CD4-positive, alpha-beta T cell (primary cell): Measurements from ENCODE around the gene F11R. TPM values are rescaled to one million over a fixed set of nuclear protein-coding genes. Genes with fewer than 3 reads are reported as not detected.
A peak's percentile ranks its signal among the peaks of the same experiment; 100 is the strongest.
"Not testable (repeated sequence)": the region's sequence is repeated elsewhere in the genome, so short reads cannot be mapped to it uniquely, and the experiment has no call there.

Source experiments
- ATAC-seq: fragments of 200-7000 bp; cut with Tn5 transposase; one replicate; pipeline ENCODE4 v1.10.0; 2022; ENCODE audit warnings: mild to moderate bottlenecking; ENCODE audit not compliant: poor library complexity
- CTCF ChIA-PET: fragments of 350-600 bp; sonication (Branson Sonifier 250); formaldehyde crosslinking; loops from one replicate; lab custom pipeline; 2021; ENCODE audit warnings: antibody characterized with exemption, inconsistent platforms; lab: Charles Lee
- POLR2A ChIA-PET: fragments of 350-600 bp; sonication (Branson Sonifier 250); formaldehyde crosslinking; loops from one replicate; lab custom pipeline; 2021; ENCODE audit warnings: antibody characterized with exemption, inconsistent platforms; lab: Charles Lee
- DNase-seq, 14 experiments: peaks; one replicate each; pipeline ENCODE4 v3.0.0-alpha.2; 2013 to 2020; ENCODE audit warnings: mixed read lengths in 2 of 14
- H3K27ac ChIP-seq, 2 donors: one replicate each; pipeline versions ENCODE4 v1.5.1 to v1.7.0; 2013; ENCODE audit warnings: low read length in 2 of 2, low read depth in 1 of 2, mild to moderate bottlenecking in 1 of 2
- H3K27me3 ChIP-seq, 2 experiments: 1 replicate in 1 of 2; 2 replicates in 1 of 2; pipeline versions ENCODE4 v1.6.1 to v1.7.0; 2013; ENCODE audit warnings: low read length in 2 of 2, control low read depth in 1 of 2, mild to moderate bottlenecking in 1 of 2, moderate library complexity in 1 of 2; ENCODE audit not compliant: insufficient read depth in 2 of 2, control insufficient read depth in 1 of 2
- H3K36me3 ChIP-seq: one replicate; pipeline ENCODE4 v1.6.1; 2013; ENCODE audit warnings: low read length, control low read depth; ENCODE audit not compliant: insufficient read depth
- H3K4me1 ChIP-seq: one replicate; pipeline ENCODE4 v1.6.1; 2013; ENCODE audit warnings: low read length, control low read depth; ENCODE audit not compliant: insufficient read depth
- H3K4me3 ChIP-seq: one replicate; pipeline ENCODE4 v1.5.1; 2013; ENCODE audit warnings: mild to moderate bottlenecking, low read length, moderate library complexity
- H3K9me3 ChIP-seq, 2 experiments: 1 replicate in 1 of 2; 2 replicates in 1 of 2; pipeline versions ENCODE4 v1.6.1 to v1.7.0; 2013; ENCODE audit warnings: low read length in 2 of 2, mild to moderate bottlenecking in 2 of 2, control low read depth in 1 of 2, moderate library complexity in 1 of 2; ENCODE audit not compliant: control insufficient read depth in 1 of 2, insufficient read depth in 1 of 2
- H3K27ac Mint-ChIP-seq: one replicate; pipeline ENCODE4 v1.8.0; 2020; ENCODE audit warnings: mixed read lengths
- H3K27me3 Mint-ChIP-seq: one replicate; pipeline ENCODE4 v1.8.0; 2021; ENCODE audit warnings: mixed read lengths
- H3K36me3 Mint-ChIP-seq: one replicate; pipeline ENCODE4 v1.8.0; 2021; ENCODE audit warnings: low read depth, mixed read lengths
- H3K4me1 Mint-ChIP-seq: one replicate; pipeline ENCODE4 v1.8.0; 2021; ENCODE audit warnings: low read depth, mixed read lengths
- H3K4me3 Mint-ChIP-seq: one replicate; pipeline ENCODE4 v1.8.0; 2020; ENCODE audit warnings: mild to moderate bottlenecking, mixed read lengths
- H3K9me3 Mint-ChIP-seq: one replicate; pipeline ENCODE4 v1.8.0; 2020; ENCODE audit warnings: mixed read lengths
- CTCF ChIP-seq: fragments of 200-600 bp; IDR thresholded peaks from one replicate; pipeline ENCODE4 v1.8.0; 2022; ENCODE audit warnings: antibody characterized with exemption, mild to moderate bottlenecking
- intact Hi-C, 2 experiments: fragments of 100-400 bp; cut with DNase I in 1 of 2; cut with micrococcal nuclease in 1 of 2; formaldehyde crosslinking; loops; one replicate each; pipeline versions ENCODE4 v1.15.1 to v1.9.0; 2023 to 2025; cut with DNase I, micrococcal nuclease
- total RNA-seq, 174 experiments: library from RNA in 2 of 174; stranded (reverse) in 2 of 174; gene quantifications; one replicate each; pipeline ENCODE4 v1.2.3 and lab custom pipeline; 2021 to 2026

Gene F11R
- total RNA-seq, 2 experiments from 2014 or later = 15.2 to 16.2 TPM

GRCh38 chr1:161022432-161022831, 1.5 kb upstream of the F11R start:
- H3K9me3 ChIP-seq, H3K27me3 ChIP-seq, ATAC-seq, H3K36me3 ChIP-seq, H3K27ac ChIP-seq, H3K36me3 Mint-ChIP-seq, H3K4me3 ChIP-seq, DNase-seq, H3K9me3 Mint-ChIP-seq, CTCF ChIA-PET, intact Hi-C loops, H3K27me3 Mint-ChIP-seq: not testable (repeated sequence)
- Mint-ChIP-seq H3K4me1 (peaks cover 25% of the 10 kb centered on the region), H3K4me3 (peak overlapping the region; percentile 20), H3K27ac (peak overlapping the region; percentile 81)
- POLR2A ChIA-PET = interaction anchor here (0.6 to 3.7 kb wide), 3 partner anchors 16 to 75 kb away, joined by 3 to 46 read pairs (median 6); partner anchors contain the start of gene TSTD1
- H3K4me1 ChIP-seq = peaks cover 19% of the 10 kb centered on the region

GRCh38 chr1:161021970-161022353, 1.0 kb upstream of the F11R start:
- DNase-seq = no peak
- no peaks in the 10 kb centered on the region for H3K27me3 Mint-ChIP-seq
- no peaks in the 10 kb centered on the region for H3K36me3 ChIP-seq
- no peak for TF ChIP-seq CTCF
- POLR2A ChIA-PET = interaction anchor here (0.6 to 3.7 kb wide), 11 partner anchors 10 to 277 kb away, joined by 3 to 46 read pairs (median 6); partner anchors contain the start of genes ARHGAP30, NDUFS2, NR1I3 and TSTD1
- H3K4me1 Mint-ChIP-seq = peaks cover 25% of the 10 kb centered on the region
- H3K36me3 Mint-ChIP-seq = no peaks in the 10 kb centered on the region
- ATAC-seq = no peak
- H3K9me3 Mint-ChIP-seq = no peaks in the 10 kb centered on the region
- CTCF ChIA-PET = interaction anchor here (1.7 kb wide), 2 partner anchors 20 to 25 kb away, joined by 8 to 10 read pairs; no protein-coding TSS in a partner anchor
- H3K27ac ChIP-seq = no peak overlapping the region
- peak overlapping the region; percentile 13 for H3K4me3 Mint-ChIP-seq
- H3K4me3 ChIP-seq = no peak overlapping the region
- no peaks in the 10 kb centered on the region for H3K9me3 ChIP-seq
- H3K4me1 ChIP-seq = peaks cover 19% of the 10 kb centered on the region
- intact Hi-C loops = loop anchor here (1.0 to 2.0 kb wide), 2 partner anchors 17 to 24 kb away; partner anchors contain the start of gene TSTD1 (in 1 of the 2)
- peak overlapping the region; percentile 81 for H3K27ac Mint-ChIP-seq
- no peaks in the 10 kb centered on the region for H3K27me3 ChIP-seq

- Histone ChIP-seq H3K9me3 (no peaks in the 10 kb centered on the region), H3K27me3 (no peaks in the 10 kb centered on the region), H3K27ac (no peak overlapping the region), H3K4me3 (peak overlapping the region; percentile 77), H3K4me1 (peaks cover 19% of the 10 kb centered on the region), H3K36me3 (no peaks in the 10 kb centered on the region)
- Mint-ChIP-seq H3K9me3 (no peaks in the 10 kb centered on the region), H3K4me3 (peak overlapping the region; percentile 91), H3K27ac (peak overlapping the region; percentile 81), H3K36me3 (no peaks in the 10 kb centered on the region), H3K4me1 (peaks cover 25% of the 10 kb centered on the region), H3K27me3 (no peaks in the 10 kb centered on the region)
- intact Hi-C loops = loop anchor here (1.0 to 2.0 kb wide), 2 partner anchors 17 to 25 kb away; partner anchors contain the start of gene TSTD1 (in 1 of the 2)
- ChIA-PET CTCF (interaction anchor here (0.7 to 2.6 kb wide), 10 partner anchors 9 to 76 kb away, joined by 3 to 10 read pairs (median 7); partner anchors contain the start of genes TSTD1 and USF1), POLR2A (interaction anchor here (0.6 to 3.7 kb wide), 19 partner anchors 10 to 277 kb away, joined by 3 to 46 read pairs (median 6); partner anchors contain the start of genes ARHGAP30, DEDD, NDUFS2 and NR1I3)
- peak; percentile 79 to 96 (median 90) for DNase-seq
- no peak for TF ChIP-seq CTCF
- peak; percentile 95 for ATAC-seq
Observed at GRCh38 chr1:161021165-161021969, 415 bp upstream of the F11R start.
